Neural cell (in vitro differentiated cells): ENCODE results near the gene SF3B3.

ENCODE experiments used
- EP300 ChIP-seq: fragments of 450-650 bp; conservative IDR thresholded peaks from 2 replicates; pipeline ENCODE4 v1.6.1; 2014; ENCODE audit warnings: antibody characterized with exemption, mild to moderate bottlenecking, moderate library complexity; ENCODE audit not compliant: poor library complexity, severe bottlenecking
- EZH2 ChIP-seq: fragments of 200-600, 300-800 bp; shearing (Covaris generic), sonication (generic); IDR thresholded peaks from 2 replicates; pipeline ENCODE4 v1.6.1; 2014; ENCODE audit warnings: antibody characterized with exemption, low read length, borderline replicate concordance, mild to moderate bottlenecking; ENCODE audit not compliant: insufficient read depth, poor library complexity, severe bottlenecking
- MXI1 ChIP-seq: fragments of 450-650 bp; conservative IDR thresholded peaks from 2 replicates; pipeline ENCODE4 v1.6.1; 2014; ENCODE audit warnings: antibody characterized with exemption, mild to moderate bottlenecking; ENCODE audit not compliant: poor library complexity, severe bottlenecking
- POLR2AphosphoS5 ChIP-seq: IDR thresholded peaks from 2 replicates; pipeline ENCODE4 v1.6.1; 2012
- RAD21 ChIP-seq: fragments of 450-650 bp; conservative IDR thresholded peaks from 2 replicates; pipeline ENCODE4 v1.6.1; 2014; ENCODE audit warnings: antibody characterized with exemption, mild to moderate bottlenecking, moderate library complexity
- SMC3 ChIP-seq: fragments of 450-650 bp; conservative IDR thresholded peaks from 2 replicates; pipeline ENCODE4 v1.6.1; 2014; ENCODE audit warnings: antibody characterized with exemption, mild to moderate bottlenecking, moderate library complexity; ENCODE audit not compliant: poor library complexity
- TAF1 ChIP-seq: IDR thresholded peaks from 2 replicates; pipeline ENCODE4 v1.6.1; 2012; ENCODE audit warnings: low read depth
- TF ChIP-seq, protein P1 (sequence below): fragments of 450-650 bp; IDR thresholded peaks from 2 replicates; pipeline ENCODE4 v1.5.1; 2014; ENCODE audit warnings: antibody characterized with exemption, mild to moderate bottlenecking, moderate library complexity; ENCODE audit not compliant: poor library complexity, severe bottlenecking
- TF ChIP-seq, protein P2 (sequence below): IDR thresholded peaks from 2 replicates; pipeline ENCODE4 v1.6.1; 2012; ENCODE audit warnings: borderline replicate concordance

GRCh38 chr16:70481929-70482536 is 41.6 kb upstream of the SF3B3 start:
- TF ChIP-seq, protein P1, sequence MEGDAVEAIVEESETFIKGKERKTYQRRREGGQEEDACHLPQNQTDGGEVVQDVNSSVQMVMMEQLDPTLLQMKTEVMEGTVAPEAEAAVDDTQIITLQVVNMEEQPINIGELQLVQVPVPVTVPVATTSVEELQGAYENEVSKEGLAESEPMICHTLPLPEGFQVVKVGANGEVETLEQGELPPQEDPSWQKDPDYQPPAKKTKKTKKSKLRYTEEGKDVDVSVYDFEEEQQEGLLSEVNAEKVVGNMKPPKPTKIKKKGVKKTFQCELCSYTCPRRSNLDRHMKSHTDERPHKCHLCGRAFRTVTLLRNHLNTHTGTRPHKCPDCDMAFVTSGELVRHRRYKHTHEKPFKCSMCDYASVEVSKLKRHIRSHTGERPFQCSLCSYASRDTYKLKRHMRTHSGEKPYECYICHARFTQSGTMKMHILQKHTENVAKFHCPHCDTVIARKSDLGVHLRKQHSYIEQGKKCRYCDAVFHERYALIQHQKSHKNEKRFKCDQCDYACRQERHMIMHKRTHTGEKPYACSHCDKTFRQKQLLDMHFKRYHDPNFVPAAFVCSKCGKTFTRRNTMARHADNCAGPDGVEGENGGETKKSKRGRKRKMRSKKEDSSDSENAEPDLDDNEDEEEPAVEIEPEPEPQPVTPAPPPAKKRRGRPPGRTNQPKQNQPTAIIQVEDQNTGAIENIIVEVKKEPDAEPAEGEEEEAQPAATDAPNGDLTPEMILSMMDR: no peak
- no peak for TF ChIP-seq MXI1
- TF ChIP-seq, protein P2, sequence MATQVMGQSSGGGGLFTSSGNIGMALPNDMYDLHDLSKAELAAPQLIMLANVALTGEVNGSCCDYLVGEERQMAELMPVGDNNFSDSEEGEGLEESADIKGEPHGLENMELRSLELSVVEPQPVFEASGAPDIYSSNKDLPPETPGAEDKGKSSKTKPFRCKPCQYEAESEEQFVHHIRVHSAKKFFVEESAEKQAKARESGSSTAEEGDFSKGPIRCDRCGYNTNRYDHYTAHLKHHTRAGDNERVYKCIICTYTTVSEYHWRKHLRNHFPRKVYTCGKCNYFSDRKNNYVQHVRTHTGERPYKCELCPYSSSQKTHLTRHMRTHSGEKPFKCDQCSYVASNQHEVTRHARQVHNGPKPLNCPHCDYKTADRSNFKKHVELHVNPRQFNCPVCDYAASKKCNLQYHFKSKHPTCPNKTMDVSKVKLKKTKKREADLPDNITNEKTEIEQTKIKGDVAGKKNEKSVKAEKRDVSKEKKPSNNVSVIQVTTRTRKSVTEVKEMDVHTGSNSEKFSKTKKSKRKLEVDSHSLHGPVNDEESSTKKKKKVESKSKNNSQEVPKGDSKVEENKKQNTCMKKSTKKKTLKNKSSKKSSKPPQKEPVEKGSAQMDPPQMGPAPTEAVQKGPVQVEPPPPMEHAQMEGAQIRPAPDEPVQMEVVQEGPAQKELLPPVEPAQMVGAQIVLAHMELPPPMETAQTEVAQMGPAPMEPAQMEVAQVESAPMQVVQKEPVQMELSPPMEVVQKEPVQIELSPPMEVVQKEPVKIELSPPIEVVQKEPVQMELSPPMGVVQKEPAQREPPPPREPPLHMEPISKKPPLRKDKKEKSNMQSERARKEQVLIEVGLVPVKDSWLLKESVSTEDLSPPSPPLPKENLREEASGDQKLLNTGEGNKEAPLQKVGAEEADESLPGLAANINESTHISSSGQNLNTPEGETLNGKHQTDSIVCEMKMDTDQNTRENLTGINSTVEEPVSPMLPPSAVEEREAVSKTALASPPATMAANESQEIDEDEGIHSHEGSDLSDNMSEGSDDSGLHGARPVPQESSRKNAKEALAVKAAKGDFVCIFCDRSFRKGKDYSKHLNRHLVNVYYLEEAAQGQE: no peak
- TF ChIP-seq EZH2: no peak
- no peak for TF ChIP-seq POLR2AphosphoS5
- TF ChIP-seq EP300: no peak
- TF ChIP-seq TAF1: no peak
- TF ChIP-seq RAD21: no peak
- TF ChIP-seq SMC3: no peak
